ENCODE results near the gene RAB31. TPM values are rescaled to one million over a fixed set of nuclear protein-coding genes. Genes with fewer than 3 reads are reported as not detected.

The RAB31 gene
- total RNA-seq, 6 donors from 2014 or later = 40.3 to 128 (median 95.8) TPM

DNA sequence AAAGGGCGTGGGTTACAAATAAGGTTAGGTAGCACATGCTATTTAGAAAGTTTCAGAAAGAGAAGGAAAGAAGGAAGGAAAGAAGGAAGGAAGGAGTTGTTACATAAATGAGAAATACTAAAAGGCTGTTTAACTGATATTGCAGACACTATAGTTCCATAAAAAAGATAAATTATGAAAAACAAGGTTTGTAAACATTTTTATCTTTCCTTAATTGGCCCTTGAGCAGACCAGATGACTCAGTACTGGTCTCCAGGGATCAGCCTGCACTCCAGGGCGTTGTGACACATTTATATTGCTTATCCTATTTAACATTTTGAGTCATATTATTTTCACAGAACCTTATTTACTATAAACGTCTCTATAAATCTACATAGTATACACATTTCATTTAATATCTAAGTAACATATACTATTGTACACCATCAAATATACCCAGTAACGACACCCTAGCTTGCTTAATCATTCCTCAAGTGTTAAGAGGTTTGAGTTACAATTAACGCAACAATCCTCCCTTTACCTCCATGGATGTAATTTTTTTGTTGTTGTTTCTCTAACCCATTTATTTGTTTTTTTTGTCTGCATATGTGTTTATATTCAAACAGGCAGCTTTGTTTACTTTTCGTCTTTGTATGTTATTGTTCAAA, 2.8 kb upstream of the RAB31 start:
- H3K4me3 ChIP-seq = no peak overlapping the region
- ATAC-seq (ENCODE audit: low FRiP score in 2 of 2) = no peak
- 53 to 64% methylated on average over 6 of the region's 6 CpGs for WGBS, 2 donors
- TF ChIP-seq POLR2A (IDR thresholded peaks at IDR 0.05) (no peak), POLR2AphosphoS5 (IDR thresholded peaks at IDR 0.05) (no peak), EP300 (IDR thresholded peaks at IDR 0.05) (no peak)
- TF ChIP-seq, protein P1, sequence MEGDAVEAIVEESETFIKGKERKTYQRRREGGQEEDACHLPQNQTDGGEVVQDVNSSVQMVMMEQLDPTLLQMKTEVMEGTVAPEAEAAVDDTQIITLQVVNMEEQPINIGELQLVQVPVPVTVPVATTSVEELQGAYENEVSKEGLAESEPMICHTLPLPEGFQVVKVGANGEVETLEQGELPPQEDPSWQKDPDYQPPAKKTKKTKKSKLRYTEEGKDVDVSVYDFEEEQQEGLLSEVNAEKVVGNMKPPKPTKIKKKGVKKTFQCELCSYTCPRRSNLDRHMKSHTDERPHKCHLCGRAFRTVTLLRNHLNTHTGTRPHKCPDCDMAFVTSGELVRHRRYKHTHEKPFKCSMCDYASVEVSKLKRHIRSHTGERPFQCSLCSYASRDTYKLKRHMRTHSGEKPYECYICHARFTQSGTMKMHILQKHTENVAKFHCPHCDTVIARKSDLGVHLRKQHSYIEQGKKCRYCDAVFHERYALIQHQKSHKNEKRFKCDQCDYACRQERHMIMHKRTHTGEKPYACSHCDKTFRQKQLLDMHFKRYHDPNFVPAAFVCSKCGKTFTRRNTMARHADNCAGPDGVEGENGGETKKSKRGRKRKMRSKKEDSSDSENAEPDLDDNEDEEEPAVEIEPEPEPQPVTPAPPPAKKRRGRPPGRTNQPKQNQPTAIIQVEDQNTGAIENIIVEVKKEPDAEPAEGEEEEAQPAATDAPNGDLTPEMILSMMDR (IDR thresholded peaks at IDR 0.05) = no peak
- H3K9me3 ChIP-seq = no peaks in the 10 kb centered on the region
- peak overlapping the region in 1 of 4 donors; percentile 18 for H3K27ac ChIP-seq
- no peak for DNase-seq
- H3K4me1 ChIP-seq = peaks cover 3 to 23% (median 7%) of the 10 kb centered on the region in 4 donors
- H3K36me3 ChIP-seq = no peaks in the 10 kb centered on the region
- no peaks in the 10 kb centered on the region for H3K27me3 ChIP-seq

DNA sequence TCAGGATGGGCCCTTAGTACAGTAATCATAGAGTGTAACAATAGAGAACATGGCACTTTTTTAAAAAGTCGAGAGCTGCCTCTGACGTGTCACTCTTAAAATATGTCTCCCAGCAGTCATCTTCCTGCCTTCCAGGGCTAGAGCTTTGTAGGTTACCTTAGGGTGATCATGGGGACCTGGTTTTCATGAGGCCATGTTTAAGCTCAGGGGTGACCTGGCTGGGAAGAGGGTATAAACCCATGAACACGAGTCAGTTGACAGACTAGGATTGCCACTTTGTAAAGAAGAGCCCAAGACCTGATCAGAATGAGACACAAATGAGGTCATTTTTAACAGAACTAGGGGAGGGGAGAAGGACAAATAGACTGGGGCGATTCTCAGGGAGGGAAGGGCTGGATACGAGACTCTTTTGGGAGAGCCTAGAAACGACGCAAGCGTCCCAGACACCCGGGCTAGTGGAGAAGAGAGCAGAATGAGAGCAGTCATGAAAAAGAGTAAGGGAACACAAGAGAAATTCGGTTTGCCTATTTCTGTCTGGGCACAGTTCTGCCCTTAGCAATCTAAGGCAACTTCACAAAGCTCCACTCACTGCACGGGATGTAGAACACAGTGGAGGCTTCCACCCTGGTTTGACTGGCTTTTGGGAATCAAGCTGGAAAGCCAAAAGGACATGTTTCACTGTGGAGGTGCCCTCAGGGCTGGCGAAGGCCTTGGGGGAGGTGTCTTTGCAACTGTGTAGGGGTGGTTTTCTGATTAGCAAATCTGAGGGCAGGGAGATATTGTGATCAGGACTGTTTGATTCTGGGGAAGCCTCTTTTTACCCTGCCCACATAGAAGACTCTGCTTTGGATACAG, 1.8 kb upstream of the RAB31 start:
- ATAC-seq (ENCODE audit: low FRiP score in 2 of 2) = no peak
- Histone ChIP-seq H3K27ac (peak overlapping the region in 3 of 4 donors; percentile 85 to 96 (median 95)), H3K4me3 (no peak overlapping the region), H3K36me3 (no peaks in the 10 kb centered on the region), H3K4me1 (peaks cover 5 to 28% (median 13%) of the 10 kb centered on the region in 4 donors), H3K27me3 (no peaks in the 10 kb centered on the region), H3K9me3 (no peaks in the 10 kb centered on the region)
- no peak for DNase-seq
- TF ChIP-seq, protein P1 (IDR thresholded peaks at IDR 0.05) = no peak
- WGBS, 2 donors = 85 to 89% methylated on average over 12 of the region's 12 CpGs

DNA sequence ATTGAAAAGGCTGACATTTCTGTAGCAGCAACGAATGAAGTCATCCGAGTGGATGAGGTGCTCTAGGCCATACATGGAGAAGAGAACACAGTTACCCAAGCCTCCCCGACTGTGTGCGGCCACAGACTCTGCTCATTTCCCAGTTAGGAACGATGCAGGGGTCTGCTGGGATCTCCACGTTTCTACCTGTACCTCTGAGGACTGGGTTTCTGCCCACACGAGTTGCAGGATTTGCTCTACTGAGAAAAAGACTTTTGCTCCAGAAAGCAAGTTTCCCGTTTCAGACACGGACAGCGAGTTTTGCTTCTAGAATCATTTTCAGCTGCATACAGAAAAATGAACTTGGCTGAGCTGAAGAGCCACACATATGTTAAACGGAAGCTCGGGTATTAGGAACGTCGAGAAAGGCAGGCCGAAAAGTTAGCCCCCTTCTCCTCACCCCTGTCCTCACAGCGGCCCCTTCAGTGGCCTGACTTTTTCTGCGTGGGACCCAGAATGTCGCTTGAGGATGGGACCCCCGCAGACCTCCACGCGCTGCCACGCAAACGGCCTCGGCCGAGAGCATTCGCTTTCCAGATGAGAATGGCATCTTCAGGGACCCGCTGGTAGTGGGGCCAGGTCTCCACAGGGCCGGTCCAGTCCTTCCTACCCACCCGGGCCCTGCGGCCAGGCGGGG, 582 bp upstream of the RAB31 start:
- 17 to 31% methylated on average over 23 to 28 of the region's 31 CpGs for WGBS, 2 donors
- TF ChIP-seq POLR2AphosphoS5 (IDR thresholded peaks at IDR 0.05) = no peak
- no peak for TF ChIP-seq EP300 (IDR thresholded peaks at IDR 0.05)
- TF ChIP-seq, protein P1 (IDR thresholded peaks at IDR 0.05) = no peak
- no peak for TF ChIP-seq POLR2A (IDR thresholded peaks at IDR 0.05)
- no peaks in the 10 kb centered on the region for H3K27me3 ChIP-seq
- peak overlapping the region; percentile 2 to 96 (median 84) for H3K4me3 ChIP-seq
- DNase-seq = no peak
- H3K27ac ChIP-seq = peak overlapping the region; percentile 85 to 96 (median 92)
- no peaks in the 10 kb centered on the region for H3K9me3 ChIP-seq
- H3K36me3 ChIP-seq = no peaks in the 10 kb centered on the region
- no peak for ATAC-seq (ENCODE audit: low FRiP score in 2 of 2)
- H3K4me1 ChIP-seq = peaks cover 10 to 31% (median 25%) of the 10 kb centered on the region in 4 donors

DNA sequence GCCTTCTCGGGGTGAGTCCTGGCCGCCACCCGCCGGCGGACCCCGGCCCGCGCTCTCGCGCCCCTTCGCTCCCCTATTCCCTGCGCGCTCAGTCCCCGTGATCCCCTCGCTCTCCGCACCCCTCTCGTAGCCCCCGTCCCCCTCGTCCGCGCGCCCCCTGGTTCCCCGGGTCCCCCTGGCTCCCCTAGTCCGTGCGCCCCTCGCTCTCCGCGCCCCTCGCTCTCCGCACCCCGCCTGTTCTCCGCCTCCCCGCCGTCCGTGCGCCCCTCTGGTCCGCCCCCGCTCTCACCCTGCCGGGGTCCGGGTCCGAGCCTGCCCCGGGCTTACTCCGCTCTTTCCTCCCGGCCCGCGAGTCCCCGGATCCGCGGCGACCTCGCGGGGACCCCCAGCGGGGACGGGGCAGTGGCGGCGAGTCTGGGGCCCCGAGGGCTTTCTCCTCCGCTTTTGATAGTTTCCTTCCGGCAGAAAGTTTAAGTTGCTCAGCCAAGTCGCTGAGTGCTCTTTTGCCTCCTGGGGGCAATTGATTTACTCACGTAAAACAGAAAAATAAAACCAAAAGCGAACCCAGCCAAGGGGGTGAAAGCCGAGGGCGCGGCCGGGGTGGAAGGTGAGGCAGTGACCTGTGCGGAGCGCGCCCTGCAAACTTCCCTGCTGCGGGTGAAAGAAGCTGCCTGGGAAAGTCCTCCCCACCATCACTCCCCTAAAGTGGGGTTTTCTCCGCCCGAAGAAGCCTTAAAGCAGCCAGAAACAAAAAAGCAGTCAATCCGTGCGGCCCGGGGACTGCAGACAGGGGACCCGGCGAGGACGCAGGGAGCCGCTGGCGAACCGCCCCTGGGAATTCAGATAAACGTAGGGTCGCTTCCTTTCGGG, 568 bp downstream of the RAB31 start:
- TF ChIP-seq POLR2A (IDR thresholded peaks at IDR 0.05) (peak in 1 of 4 donors; percentile 41), EP300 (IDR thresholded peaks at IDR 0.05) (no peak), POLR2AphosphoS5 (IDR thresholded peaks at IDR 0.05) (no peak)
- TF ChIP-seq, protein P1 (IDR thresholded peaks at IDR 0.05) = peak in 2 of 6 experiments; percentile 2
- Histone ChIP-seq H3K36me3 (no peaks in the 10 kb centered on the region), H3K4me1 (peaks cover 10 to 42% (median 27%) of the 10 kb centered on the region in 4 donors), H3K9me3 (no peaks in the 10 kb centered on the region), H3K4me3 (peak overlapping the region; percentile 56 to 96 (median 84)), H3K27ac (peak overlapping the region; percentile 88 to 96 (median 92)), H3K27me3 (no peaks in the 10 kb centered on the region)
- peak in 1 of 2 donors; percentile 7 for ATAC-seq (ENCODE audit: low FRiP score in 2 of 2)
- DNase-seq = peak; percentile 36 to 88
- 1% methylated on average over 15 to 61 of the region's 84 CpGs for WGBS, 2 donors

Measured in upper lobe of left lung (tissue), 6 donors.